ENCODE data around the gene CD40.
"Not testable (repeated sequence)": the region's sequence is repeated elsewhere in the genome, so short reads cannot be mapped to it uniquely, and the experiment has no call there.

The CD40 gene

GRCh38 chr20:46117704-46118467 lies at the start of gene CD40:
Gene CD40, plus strand, starts transcription at chr20:46118314. Its CDS starts 30 bp downstream, at chr20:46118344.
- peak; percentile 61 for DNase-seq (ENCODE audit: low read depth)

GRCh38 chr20:46070215-46070900 lies 47.8 kb upstream of the CD40 start:
- DNase-seq (ENCODE audit: low read depth): no peak

- DNase-seq (ENCODE audit: low read depth): no peak
These were observed 46.5 kb upstream of the CD40 start for GRCh38 chr20:46071573-46071972.

GRCh38 chr20:46073024-46073423 lies 45.1 kb upstream of the CD40 start:
- DNase-seq (ENCODE audit: low read depth): no peak

- DNase-seq (ENCODE audit: low read depth): no peak
These were observed 44.7 kb upstream of the CD40 start for GRCh38 chr20:46073443-46073842.

- DNase-seq (ENCODE audit: low read depth): no peak
These were observed 44.1 kb upstream of the CD40 start for GRCh38 chr20:46074006-46074405.

GRCh38 chr20:46076806-46077205 lies 41.3 kb upstream of the CD40 start:
- DNase-seq (ENCODE audit: low read depth): no peak

GRCh38 chr20:46077642-46078305 lies 40.3 kb upstream of the CD40 start:
- no peak for DNase-seq (ENCODE audit: low read depth)

GRCh38 chr20:46078954-46079353 lies 39.2 kb upstream of the CD40 start:
- DNase-seq (ENCODE audit: low read depth): no peak

- no peak for DNase-seq (ENCODE audit: low read depth)
These were observed 37.0 kb upstream of the CD40 start for GRCh38 chr20:46081074-46081473.

GRCh38 chr20:46083101-46083500 lies 35.0 kb upstream of the CD40 start:
- DNase-seq (ENCODE audit: low read depth): no peak

GRCh38 chr20:46083531-46084061 lies 34.5 kb upstream of the CD40 start:
- DNase-seq (ENCODE audit: low read depth): no peak

- DNase-seq (ENCODE audit: low read depth): no peak
These were observed 33.3 kb upstream of the CD40 start for GRCh38 chr20:46084805-46085178.

GRCh38 chr20:46085179-46085851 lies 32.8 kb upstream of the CD40 start:
- no peak for DNase-seq (ENCODE audit: low read depth)

- no peak for DNase-seq (ENCODE audit: low read depth)
These were observed 31.0 kb upstream of the CD40 start for GRCh38 chr20:46087161-46087560.

- no peak for DNase-seq (ENCODE audit: low read depth)
These were observed 29.5 kb upstream of the CD40 start for GRCh38 chr20:46088409-46089166.

GRCh38 chr20:46089167-46089416 lies 29.0 kb upstream of the CD40 start:
- DNase-seq (ENCODE audit: low read depth): no peak

GRCh38 chr20:46089417-46090388 lies 28.4 kb upstream of the CD40 start, which contains the start of gene NCOA5:
Gene NCOA5, minus strand, starts transcription at chr20:46089962. Its CDS starts 10,538 bp downstream, at chr20:46079424.
- peak; percentile 91 for DNase-seq (ENCODE audit: low read depth)

- DNase-seq (ENCODE audit: low read depth): not testable (repeated sequence)
These were observed 26.2 kb upstream of the CD40 start for GRCh38 chr20:46091622-46092535.
